ENCODE measurements around the gene CAMK1D. TPM values are rescaled to one million over a fixed set of nuclear protein-coding genes. Genes with fewer than 3 reads are reported as not detected.

The CAMK1D gene
- total RNA-seq, 1 donor from 2014 or later = 22.5 TPM

DNA sequence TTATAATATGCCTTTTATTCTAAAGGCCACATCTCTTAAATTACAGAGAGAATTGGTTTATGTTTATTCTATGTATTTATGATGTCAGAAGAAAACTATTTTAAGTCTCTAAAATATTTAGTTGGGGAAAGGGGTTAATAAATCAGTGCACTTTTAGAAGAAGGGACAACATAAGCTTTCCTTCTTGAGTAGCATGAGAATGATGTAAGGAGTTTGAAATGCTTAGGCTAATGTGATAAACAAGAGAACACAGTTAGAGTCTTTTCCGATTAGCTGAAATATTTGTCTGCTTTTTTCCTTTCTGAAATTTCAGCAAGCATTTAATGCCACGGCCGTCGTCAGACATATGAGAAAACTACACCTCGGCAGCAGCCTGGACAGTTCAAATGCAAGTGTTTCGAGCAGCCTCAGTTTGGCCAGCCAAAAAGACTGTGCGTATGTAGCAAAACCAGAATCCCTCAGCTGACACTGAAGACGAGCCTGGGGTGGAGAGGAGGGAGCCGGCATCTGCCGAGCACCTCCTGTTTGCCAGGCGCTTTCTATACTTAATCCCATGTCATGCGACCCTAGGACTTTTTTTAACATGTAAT lies 476.0 kb downstream of the CAMK1D start:
- H3K9me3 ChIP-seq = no peaks in the 10 kb centered on the region
- intact Hi-C loops (cut with DNase I) = no loop called here
- TF ChIP-seq CTCF (IDR thresholded peaks at IDR 0.05) = no peak
- no peak overlapping the region for H3K4me3 ChIP-seq
- ATAC-seq = no peak
- H3K27ac ChIP-seq = no peak overlapping the region
- no peaks in the 10 kb centered on the region for H3K4me1 ChIP-seq
- H3K27me3 ChIP-seq (ENCODE audit: low read depth) = no peaks in the 10 kb centered on the region
- DNase-seq = no peak
- H3K36me3 ChIP-seq = peaks cover 12% of the 10 kb centered on the region

DNA sequence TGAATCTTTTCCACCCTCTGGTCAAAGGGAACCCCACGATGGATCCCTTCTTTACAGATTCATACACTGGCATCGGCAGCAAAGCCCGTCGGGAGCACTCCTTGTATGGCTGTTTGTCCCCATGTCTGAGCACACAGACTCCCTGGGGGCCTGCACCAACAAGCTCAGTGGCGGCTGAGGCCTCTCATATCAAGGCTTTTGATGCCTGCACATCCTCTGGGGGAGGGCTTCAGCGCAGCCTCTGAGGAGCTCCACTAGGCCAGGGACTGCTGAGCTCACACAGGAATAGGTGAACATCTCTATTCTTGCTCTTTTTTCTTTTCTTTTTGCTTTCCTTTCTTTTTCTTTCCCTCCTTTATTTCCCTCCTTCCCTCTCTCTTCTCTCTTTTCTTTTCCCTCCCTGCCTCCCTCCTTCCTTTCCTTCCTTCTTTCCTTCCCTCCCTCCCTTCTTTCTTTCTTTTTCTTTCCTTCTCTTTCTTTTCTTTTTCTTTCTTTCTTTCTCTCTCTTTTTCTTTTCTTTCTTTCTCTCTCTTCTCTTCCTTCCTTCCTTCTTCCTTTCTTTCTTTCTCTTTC lies 477.5 kb downstream of the CAMK1D start:
- no peak for DNase-seq
- no peaks in the 10 kb centered on the region for H3K4me1 ChIP-seq
- H3K9me3 ChIP-seq = no peaks in the 10 kb centered on the region
- no peaks in the 10 kb centered on the region for H3K27me3 ChIP-seq (ENCODE audit: low read depth)
- H3K4me3 ChIP-seq = no peak overlapping the region
- H3K36me3 ChIP-seq = peaks cover 12% of the 10 kb centered on the region
- ATAC-seq = no peak
- intact Hi-C loops (cut with DNase I) = no loop called here
- TF ChIP-seq CTCF (IDR thresholded peaks at IDR 0.05) = no peak
- H3K27ac ChIP-seq = no peak overlapping the region

GRCh38 chr10:12828736-12829135 lies 479.4 kb downstream of the CAMK1D start:
- TF ChIP-seq CTCF (IDR thresholded peaks at IDR 0.05) = no peak
- peaks cover 12% of the 10 kb centered on the region for H3K36me3 ChIP-seq
- DNase-seq (no peak), ATAC-seq (no peak)
- no peaks in the 10 kb centered on the region for H3K9me3 ChIP-seq
- no peak overlapping the region for H3K4me3 ChIP-seq
- no peaks in the 10 kb centered on the region for H3K4me1 ChIP-seq
- no peak overlapping the region for H3K27ac ChIP-seq
- intact Hi-C loops (cut with DNase I) = no loop called here
- H3K27me3 ChIP-seq (ENCODE audit: low read depth) = no peaks in the 10 kb centered on the region

DNA sequence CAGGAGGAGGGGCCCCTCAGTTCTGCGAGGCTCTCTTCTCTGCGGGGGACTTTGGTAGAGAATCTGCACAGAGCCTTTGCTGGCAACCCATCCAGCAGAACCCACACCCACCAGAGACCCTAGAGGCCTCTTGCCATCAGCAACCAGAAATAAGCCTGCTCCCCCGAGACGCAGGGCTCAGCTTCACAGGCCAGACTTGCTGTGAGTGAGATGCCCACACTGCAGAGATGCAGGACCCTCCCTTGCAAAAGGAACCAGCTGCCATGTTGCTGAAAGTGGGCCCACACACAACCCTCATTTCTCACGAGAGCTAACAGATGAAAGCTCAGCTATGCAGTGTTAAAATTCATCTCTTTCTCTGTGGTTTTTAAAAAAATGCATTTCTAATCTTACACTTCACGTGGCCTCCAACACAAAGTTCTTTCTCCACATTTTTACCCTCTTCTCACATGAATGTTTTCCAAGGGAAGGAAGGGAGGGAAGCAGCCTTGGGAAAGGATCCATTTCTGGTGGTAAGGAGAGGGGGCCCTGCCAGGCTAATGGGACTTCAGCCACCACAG lies 480.6 kb downstream of the CAMK1D start:
- no peak overlapping the region for H3K27ac ChIP-seq
- H3K36me3 ChIP-seq = peaks cover 12% of the 10 kb centered on the region
- ATAC-seq (no peak), DNase-seq (no peak)
- intact Hi-C loops (cut with DNase I) = no loop called here
- no peak for TF ChIP-seq CTCF (IDR thresholded peaks at IDR 0.05)
- H3K9me3 ChIP-seq = no peaks in the 10 kb centered on the region
- no peaks in the 10 kb centered on the region for H3K4me1 ChIP-seq
- no peaks in the 10 kb centered on the region for H3K27me3 ChIP-seq (ENCODE audit: low read depth)
- H3K4me3 ChIP-seq = no peak overlapping the region

GRCh38 chr10:12832096-12832495 lies 482.7 kb downstream of the CAMK1D start:
- Histone ChIP-seq H3K27ac (no peak overlapping the region), H3K9me3 (no peaks in the 10 kb centered on the region), H3K4me3 (no peak overlapping the region), H3K4me1 (no peaks in the 10 kb centered on the region), H3K36me3 (peaks cover 12% of the 10 kb centered on the region), H3K27me3 (ENCODE audit: low read depth) (no peaks in the 10 kb centered on the region)
- TF ChIP-seq CTCF (IDR thresholded peaks at IDR 0.05) = no peak
- no peak for DNase-seq
- no peak for ATAC-seq
- intact Hi-C loops (cut with DNase I) = no loop called here
